IMR-90 (cell line): Measurements from ENCODE around the gene DUSP28.

Experiments used
- BHLHE40 ChIP-seq: fragments of 150-350 bp; IDR thresholded peaks from 2 replicates; pipeline ENCODE4 v1.6.1; 2016; ENCODE audit warnings: mild to moderate bottlenecking, low read depth, low read length
- CEBPB ChIP-seq: IDR thresholded peaks from 2 replicates; pipeline ENCODE4 v1.6.1; 2012; ENCODE audit warnings: low read depth, low read length, improper control_type of control experiment
- CHD1 ChIP-seq: IDR thresholded peaks from 2 replicates; pipeline ENCODE4 v1.6.1; 2012; ENCODE audit warnings: low read depth, low read length, improper control_type of control experiment
- FOS ChIP-seq: fragments of 150-350 bp; IDR thresholded peaks from 2 replicates; pipeline ENCODE4 v1.6.1; 2016; ENCODE audit warnings: low read depth, low read length
- MAFK ChIP-seq: IDR thresholded peaks from 2 replicates; pipeline ENCODE4 v1.6.1; 2012; ENCODE audit warnings: low read depth, low read length, improper control_type of control experiment
- MAZ ChIP-seq: IDR thresholded peaks from 2 replicates; pipeline ENCODE4 v1.6.1; 2012; ENCODE audit warnings: low read depth, mild to moderate bottlenecking, low read length, improper control_type of control experiment, moderate library complexity, borderline replicate concordance
- MXI1 ChIP-seq: IDR thresholded peaks from 2 replicates; pipeline ENCODE4 v1.6.1; 2012; ENCODE audit warnings: low read depth, mild to moderate bottlenecking, low read length, moderate library complexity, borderline replicate concordance
- NFE2L2 ChIP-seq: fragments of 150-350 bp; IDR thresholded peaks from 2 replicates; pipeline ENCODE4 v1.6.1; 2016; ENCODE audit warnings: low read depth, mild to moderate bottlenecking, low read length
- POLR2A ChIP-seq: IDR thresholded peaks from 2 replicates; pipeline ENCODE4 v1.6.1; 2012; ENCODE audit warnings: mild to moderate bottlenecking, low read depth, low read length
- RAD21 ChIP-seq: IDR thresholded peaks from 2 replicates; pipeline ENCODE4 v1.6.1; 2012; ENCODE audit warnings: low read length, improper control_type of control experiment
- RFX5 ChIP-seq: IDR thresholded peaks from 2 replicates; pipeline ENCODE4 v1.8.0; 2012; ENCODE audit warnings: low read depth, mild to moderate bottlenecking, low read length, moderate library complexity
- SMC3 ChIP-seq: fragments of 150-350 bp; IDR thresholded peaks from 2 replicates; pipeline ENCODE4 v1.6.1; 2016; ENCODE audit warnings: low read depth, mild to moderate bottlenecking, antibody characterized with exemption, low read length, moderate library complexity
- TF ChIP-seq, protein P1 (sequence below): conservative IDR thresholded peaks from 2 replicates; pipeline ENCODE4 v1.5.1; 2012; ENCODE audit warnings: mild to moderate bottlenecking, low read depth, low read length, improper control_type of control experiment
- TF ChIP-seq, protein P2 (sequence below): fragments of 150-350 bp; IDR thresholded peaks from 2 replicates; pipeline ENCODE4 v1.6.1; 2017; ENCODE audit warnings: mild to moderate bottlenecking, antibody characterized with exemption, low read length, low read depth

DNA sequence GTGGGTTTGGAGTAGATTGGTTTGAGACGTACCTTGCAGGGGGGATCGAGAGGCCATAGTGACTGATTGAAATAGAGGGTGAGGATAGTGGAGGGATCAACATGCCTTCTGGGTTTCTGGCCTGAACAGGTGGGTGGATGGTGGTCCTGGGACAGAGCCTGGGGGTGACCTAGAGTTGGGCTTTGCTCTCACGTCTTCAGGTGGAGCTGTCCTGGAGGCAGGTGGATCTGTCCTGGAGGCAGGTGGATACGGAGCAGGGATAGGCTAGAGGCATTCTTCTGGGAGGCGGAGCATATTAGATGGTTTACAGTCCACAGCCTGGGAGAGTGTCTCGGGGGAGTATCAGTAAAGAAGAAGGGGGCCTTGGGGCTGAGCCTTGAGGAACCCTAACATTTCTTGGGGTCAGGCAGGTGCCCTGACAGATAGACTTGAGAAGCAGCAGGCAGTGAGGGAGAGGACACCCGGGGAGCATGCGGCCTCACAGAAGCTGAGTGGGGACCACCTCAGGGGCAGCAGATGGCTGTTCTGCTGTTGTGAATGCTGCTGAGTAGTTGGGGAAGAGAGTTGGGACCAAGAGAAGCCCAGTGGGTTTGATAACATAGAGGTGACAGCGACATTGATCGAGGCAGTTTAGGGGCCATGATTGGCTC is 28.0 kb downstream of the DUSP28 start:
- no peak for TF ChIP-seq SMC3
- TF ChIP-seq, protein P1, sequence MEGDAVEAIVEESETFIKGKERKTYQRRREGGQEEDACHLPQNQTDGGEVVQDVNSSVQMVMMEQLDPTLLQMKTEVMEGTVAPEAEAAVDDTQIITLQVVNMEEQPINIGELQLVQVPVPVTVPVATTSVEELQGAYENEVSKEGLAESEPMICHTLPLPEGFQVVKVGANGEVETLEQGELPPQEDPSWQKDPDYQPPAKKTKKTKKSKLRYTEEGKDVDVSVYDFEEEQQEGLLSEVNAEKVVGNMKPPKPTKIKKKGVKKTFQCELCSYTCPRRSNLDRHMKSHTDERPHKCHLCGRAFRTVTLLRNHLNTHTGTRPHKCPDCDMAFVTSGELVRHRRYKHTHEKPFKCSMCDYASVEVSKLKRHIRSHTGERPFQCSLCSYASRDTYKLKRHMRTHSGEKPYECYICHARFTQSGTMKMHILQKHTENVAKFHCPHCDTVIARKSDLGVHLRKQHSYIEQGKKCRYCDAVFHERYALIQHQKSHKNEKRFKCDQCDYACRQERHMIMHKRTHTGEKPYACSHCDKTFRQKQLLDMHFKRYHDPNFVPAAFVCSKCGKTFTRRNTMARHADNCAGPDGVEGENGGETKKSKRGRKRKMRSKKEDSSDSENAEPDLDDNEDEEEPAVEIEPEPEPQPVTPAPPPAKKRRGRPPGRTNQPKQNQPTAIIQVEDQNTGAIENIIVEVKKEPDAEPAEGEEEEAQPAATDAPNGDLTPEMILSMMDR, result no peak
- TF ChIP-seq POLR2A, result no peak
- TF ChIP-seq, protein P2, sequence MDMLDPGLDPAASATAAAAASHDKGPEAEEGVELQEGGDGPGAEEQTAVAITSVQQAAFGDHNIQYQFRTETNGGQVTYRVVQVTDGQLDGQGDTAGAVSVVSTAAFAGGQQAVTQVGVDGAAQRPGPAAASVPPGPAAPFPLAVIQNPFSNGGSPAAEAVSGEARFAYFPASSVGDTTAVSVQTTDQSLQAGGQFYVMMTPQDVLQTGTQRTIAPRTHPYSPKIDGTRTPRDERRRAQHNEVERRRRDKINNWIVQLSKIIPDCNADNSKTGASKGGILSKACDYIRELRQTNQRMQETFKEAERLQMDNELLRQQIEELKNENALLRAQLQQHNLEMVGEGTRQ, result no peak
- TF ChIP-seq BHLHE40, result no peak
- no peak for TF ChIP-seq CEBPB
- no peak for TF ChIP-seq NFE2L2
- no peak for TF ChIP-seq FOS
- no peak for TF ChIP-seq RFX5
- TF ChIP-seq RAD21, result no peak
- no peak for TF ChIP-seq CHD1
- no peak for TF ChIP-seq MAFK
- TF ChIP-seq MXI1, result no peak
- no peak for TF ChIP-seq MAZ
